Stimulated activated CD8-positive, alpha-beta memory T cell treated with anti-CD3 and anti-CD28 coated beads, Interleukin-2, amount 100 ng/mL, for 48 hours (primary cell): ENCODE results near the gene HEMK1.

ENCODE experiments used
- DNase-seq, 2 donors: peaks; one replicate each; pipeline ENCODE4 v3.0.0-alpha.2; 2020; ENCODE audit warnings: low read depth in 2 of 2

HEMK1 gene

GRCh38 chr3:50616003-50616769 is 46.9 kb downstream of the HEMK1 start:
- DNase-seq = peak in 1 of 2 donors; percentile 77

- DNase-seq = peak; percentile 91 to 97
Measured at GRCh38 chr3:50616770-50617095, 47.4 kb downstream of the HEMK1 start.

GRCh38 chr3:50617096-50617791 is 47.9 kb downstream of the HEMK1 start, which contains the start of gene MAPKAPK3:
Gene MAPKAPK3 (plus strand): TSS chr3:50617151. CDS start chr3:50617566, 415 bp downstream.
- no peak for DNase-seq

- no peak for DNase-seq
Measured at GRCh38 chr3:50617911-50618481, 48.7 kb downstream of the HEMK1 start.

- DNase-seq = no peak
Measured at GRCh38 chr3:50620420-50620819, 51.1 kb downstream of the HEMK1 start.

GRCh38 chr3:50620820-50621219 is 51.5 kb downstream of the HEMK1 start:
- DNase-seq = no peak

- DNase-seq = no peak
Measured at GRCh38 chr3:50622881-50623280, 53.6 kb downstream of the HEMK1 start.

GRCh38 chr3:50623840-50624474 is 54.6 kb downstream of the HEMK1 start:
- no peak for DNase-seq

GRCh38 chr3:50624634-50625033 is 55.3 kb downstream of the HEMK1 start:
- DNase-seq = no peak

GRCh38 chr3:50625231-50626182 is 56.2 kb downstream of the HEMK1 start:
- DNase-seq = no peak

GRCh38 chr3:50626401-50626800 is 57.1 kb downstream of the HEMK1 start:
- no peak for DNase-seq

GRCh38 chr3:50627407-50628051 is 58.2 kb downstream of the HEMK1 start:
- no peak for DNase-seq

- DNase-seq = no peak
Measured at GRCh38 chr3:50628601-50629000, 59.3 kb downstream of the HEMK1 start.

GRCh38 chr3:50630394-50630793 is 61.1 kb downstream of the HEMK1 start:
- no peak for DNase-seq

GRCh38 chr3:50630877-50631276 is 61.6 kb downstream of the HEMK1 start:
- DNase-seq = no peak

- no peak for DNase-seq
Measured at GRCh38 chr3:50632450-50632849, 63.1 kb downstream of the HEMK1 start.

GRCh38 chr3:50633230-50633790 is 64.0 kb downstream of the HEMK1 start:
- DNase-seq = no peak

GRCh38 chr3:50635066-50635465 is 65.7 kb downstream of the HEMK1 start:
- DNase-seq = no peak

- DNase-seq = no peak
Measured at GRCh38 chr3:50637011-50637410, 67.7 kb downstream of the HEMK1 start.

- no peak for DNase-seq
Measured at GRCh38 chr3:50637945-50638344, 68.6 kb downstream of the HEMK1 start.
